ENCODE data around the gene JMJD4.
"Not testable (repeated sequence)": the region's sequence is repeated elsewhere in the genome, so short reads cannot be mapped to it uniquely, and the experiment has no call there.

JMJD4 gene

DNA sequence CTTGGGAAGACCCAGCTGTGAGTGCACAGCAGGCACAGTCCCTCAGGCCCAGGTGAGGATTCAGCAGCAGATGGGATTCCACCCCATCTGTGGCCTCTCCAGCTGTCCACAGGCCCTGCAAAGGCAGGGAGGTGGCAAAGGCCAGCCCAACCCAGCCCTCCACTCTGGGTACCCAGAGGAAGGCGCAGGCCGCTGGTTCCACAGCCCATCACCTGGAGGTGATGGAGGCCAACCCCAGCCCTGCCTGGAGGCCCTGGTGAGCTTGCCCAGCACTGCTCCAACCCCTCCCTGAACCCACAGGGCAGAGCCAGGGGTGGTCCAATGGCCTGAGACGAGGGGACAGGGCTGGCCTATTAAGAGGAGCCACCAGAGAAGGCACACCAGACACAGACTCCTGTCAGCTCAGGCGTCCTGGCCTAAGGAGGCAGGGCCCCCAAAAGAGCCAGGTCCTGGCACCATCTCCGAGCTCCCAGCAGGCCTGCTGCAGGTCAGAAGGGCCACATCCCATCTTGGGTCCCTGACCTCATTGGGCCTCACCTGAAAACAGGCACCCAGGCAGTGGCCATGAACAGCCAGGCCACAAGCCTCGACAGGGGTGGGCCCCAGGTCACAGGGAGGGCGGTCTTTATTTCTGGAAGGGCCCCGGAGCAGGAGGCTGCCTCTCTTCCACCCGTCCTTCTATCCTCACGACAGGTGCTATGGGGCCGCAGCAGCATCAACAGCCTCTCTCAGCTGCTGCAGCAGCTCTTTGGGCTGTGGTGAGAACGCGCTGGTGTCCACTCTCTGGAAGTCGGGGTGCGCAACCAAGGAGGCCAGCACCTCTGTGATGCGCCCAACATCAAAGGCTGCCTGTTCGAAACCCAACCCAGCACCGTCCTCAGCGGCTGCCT lies 3.2 kb downstream of the JMJD4 start:
- no peak for DNase-seq (ENCODE audit: low read depth)

GRCh38 chr1:227731241-227731677 lies 3.8 kb downstream of the JMJD4 start:
- DNase-seq (ENCODE audit: low read depth): no peak

GRCh38 chr1:227730630-227731151 lies 4.4 kb downstream of the JMJD4 start:
- DNase-seq (ENCODE audit: low read depth): no peak

DNA sequence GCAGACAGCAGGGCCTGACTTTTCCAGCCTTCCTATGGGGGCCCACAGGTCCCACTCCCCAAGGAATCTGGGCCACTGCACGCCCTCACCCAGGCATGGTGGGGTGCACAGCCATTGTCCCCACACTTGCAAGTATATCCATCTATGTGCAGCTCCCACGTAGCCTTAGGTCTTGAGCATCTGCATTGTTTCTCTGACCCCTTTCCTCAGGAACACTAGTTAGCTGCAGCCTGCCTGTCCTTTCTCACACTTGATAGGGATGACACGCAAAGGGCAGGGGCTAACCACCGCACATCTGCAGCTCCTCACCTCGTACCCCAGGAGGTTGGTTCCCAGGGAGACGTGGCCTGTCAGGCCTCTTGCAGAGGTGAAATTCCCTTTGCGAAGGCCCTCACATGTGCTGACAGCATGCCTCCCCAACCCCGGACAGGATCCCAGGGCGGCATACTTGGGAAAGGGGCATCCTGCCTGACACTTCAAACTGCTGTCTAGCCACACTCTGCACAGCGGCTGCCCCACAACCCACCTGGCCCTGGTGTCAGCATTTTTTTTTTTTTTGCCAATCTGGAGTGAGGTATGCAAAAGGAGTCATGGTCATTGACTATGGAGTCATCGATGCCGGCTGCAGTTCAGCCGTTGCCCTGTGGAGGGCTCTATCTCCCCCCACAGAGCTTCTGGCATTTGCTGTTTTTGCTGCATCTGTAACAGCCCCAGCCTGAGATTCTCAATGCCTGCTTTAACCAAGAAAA lies 5.0 kb downstream of the JMJD4 start:
- DNase-seq (ENCODE audit: low read depth): no peak

DNA sequence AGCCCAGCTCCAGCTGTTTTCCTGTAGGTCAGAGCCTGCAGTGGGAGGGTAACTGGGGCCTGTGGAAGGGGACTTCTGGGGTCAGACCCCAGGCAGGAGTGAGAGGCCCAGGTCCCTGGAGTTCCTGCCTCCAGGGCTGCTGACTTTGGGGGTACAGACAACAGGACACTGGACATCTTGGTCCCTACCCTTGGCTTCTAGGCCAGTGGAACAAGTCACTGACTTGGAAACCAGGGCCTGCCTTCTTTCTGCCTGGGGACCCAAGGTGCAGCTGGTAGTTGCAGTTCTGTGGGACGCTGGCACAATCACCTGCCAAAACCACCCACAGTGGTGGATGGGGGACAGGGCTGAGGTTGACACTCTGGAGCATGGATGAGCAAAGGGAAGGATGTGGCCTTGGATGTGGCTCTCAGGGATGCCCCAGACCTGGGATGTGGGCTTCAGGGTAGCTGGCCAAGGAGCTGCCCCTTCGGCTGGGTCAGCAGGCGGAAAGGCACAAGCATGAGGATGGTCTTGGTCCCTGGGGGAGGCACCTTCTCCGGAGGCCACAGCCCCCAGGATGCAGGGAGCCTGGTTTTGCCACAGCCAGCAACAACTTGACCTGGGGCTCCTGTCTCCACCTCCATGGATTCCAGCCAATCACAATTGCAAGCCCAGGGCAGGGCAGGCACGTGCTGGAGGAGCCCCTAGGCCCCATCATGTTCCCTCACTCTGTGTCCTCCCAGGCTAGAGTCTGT lies 5.8 kb downstream of the JMJD4 start:
- no peak for DNase-seq (ENCODE audit: low read depth)

- no peak for DNase-seq (ENCODE audit: low read depth)
Observed at GRCh38 chr1:227728892-227729143, 6.3 kb downstream of the JMJD4 start.

GRCh38 chr1:227728059-227728891 lies 6.8 kb downstream of the JMJD4 start:
- DNase-seq (ENCODE audit: low read depth): peak; percentile 61

DNA sequence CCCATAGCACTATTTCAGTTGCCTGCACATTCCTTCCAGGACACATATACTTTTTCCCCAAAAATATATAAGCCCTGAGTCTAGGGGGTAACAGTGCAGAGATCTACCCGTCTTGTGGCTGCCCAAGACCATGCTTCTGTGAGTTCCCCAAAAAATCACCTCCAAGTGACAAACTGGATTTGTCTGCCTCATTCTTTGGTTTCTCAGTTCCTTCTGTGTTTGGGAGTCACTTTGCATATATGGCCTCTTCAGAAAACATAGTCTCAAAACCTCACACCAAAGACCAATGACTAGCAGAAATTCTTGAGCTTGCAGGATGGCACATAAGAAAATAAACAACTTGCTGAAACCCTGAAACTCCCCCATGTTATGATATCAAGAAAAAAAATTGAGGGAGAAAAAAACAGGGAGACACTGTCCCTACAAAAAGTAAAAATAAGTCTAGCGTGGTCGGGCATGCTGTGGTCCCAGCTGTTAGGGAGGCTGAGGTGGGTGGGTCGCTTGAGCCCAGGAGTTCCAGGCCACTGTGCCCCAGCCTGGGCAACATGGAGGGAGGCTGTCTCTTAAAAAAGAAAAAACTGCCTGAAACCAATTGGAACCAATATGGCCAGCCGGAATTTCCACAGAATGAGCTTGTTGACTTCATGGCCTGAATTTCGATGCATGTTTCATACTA lies 8.0 kb downstream of the JMJD4 start:
- no peak for DNase-seq (ENCODE audit: low read depth)

DNA sequence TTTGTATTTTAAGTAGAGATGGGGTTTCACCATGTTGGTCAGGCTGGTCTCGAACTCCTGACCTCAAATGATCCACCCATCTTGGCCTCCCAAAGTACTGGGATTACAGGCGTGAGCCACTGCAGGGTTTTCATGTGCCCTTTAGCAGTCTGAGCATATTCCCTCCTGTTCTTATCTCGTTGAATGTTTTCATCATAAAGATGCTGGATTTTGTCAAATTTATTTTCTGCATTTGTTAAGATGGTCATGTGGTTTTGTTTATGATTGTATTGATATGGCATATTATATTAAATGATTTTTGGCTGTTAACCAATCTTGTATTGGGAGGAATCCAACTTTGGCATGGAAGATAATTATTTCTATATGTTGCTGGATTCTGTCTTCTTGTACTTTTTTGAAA lies 8.8 kb downstream of the JMJD4 start:
- DNase-seq (ENCODE audit: low read depth): no peak

DNA sequence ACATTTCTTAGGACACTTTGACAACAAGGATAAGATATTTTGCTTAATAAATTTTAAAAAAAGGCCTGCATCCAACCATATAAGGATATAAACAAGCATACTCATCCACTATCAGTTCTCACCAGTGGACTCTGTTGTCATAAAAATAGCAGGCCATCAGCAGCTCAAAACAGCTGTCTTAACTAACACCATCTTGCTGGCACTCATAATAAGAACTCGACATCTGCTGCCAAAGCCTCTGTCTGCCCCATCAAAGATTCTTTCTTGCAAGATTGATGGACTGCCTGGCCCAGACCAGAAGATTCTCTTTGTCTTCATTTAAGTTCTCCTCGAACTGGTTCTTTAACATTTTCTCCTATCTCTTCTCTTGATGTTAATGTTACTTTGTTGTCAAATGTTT lies 10.1 kb downstream of the JMJD4 start:
- DNase-seq (ENCODE audit: low read depth): no peak

DNA sequence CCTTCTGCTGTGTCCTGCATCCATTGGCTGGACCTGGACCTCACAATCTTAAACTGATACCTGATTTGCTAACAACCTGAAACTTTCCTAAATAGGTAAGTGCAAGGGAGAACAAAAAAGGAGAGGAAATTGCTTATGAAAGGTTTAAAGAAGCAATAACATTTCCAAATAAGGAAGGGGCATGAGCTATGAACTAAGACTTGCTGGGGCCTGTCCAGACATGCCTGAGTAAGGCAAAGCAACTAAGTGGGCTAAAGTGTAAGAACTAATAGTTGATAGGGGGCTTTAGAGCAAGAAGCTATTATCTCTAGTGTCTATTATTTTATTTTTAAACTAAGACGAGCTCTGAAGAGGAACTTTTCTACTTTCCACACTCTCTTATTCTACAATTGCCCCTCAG lies 11.6 kb downstream of the JMJD4 start:
- no peak for DNase-seq (ENCODE audit: low read depth)

DNA sequence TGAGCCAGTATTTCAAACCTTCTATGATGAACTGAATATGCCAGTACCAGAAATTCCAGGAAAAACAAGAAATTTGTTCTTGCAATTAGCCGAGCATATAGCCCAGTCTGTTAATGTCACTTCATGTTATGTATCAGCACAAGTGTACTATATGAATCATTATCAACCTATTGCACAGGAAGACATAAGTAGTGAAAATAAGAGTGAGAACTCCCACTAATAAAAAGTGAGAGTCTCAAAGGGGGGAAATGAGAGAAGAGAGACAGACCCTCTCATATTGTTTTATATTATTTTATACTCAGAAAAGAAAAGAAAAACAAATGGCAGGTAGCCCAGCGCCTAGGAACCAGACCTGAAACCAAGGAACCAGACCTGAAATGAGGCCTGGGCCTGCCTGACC lies 16.2 kb downstream of the JMJD4 start:
- DNase-seq (ENCODE audit: low read depth): no peak

DNA sequence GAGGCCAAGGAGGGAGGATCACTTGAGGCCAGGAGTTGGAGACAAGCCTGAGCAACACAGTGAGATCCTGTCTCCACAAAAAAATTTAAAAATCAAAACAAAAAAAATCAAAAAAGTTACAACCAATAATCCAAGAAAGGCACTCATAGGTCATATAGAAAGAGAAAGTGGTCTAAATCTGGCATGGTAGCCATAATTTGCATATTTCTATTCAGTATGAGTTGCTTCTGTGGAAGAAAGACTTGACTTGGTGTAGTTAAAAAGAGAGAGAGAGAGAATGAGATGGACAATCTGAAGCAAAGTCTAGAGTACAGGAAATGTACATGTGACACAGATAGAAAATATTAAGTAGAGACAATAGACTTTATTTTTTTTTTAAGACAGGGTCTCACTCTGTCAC lies 22.5 kb downstream of the JMJD4 start:
- DNase-seq (ENCODE audit: low read depth): no peak

- DNase-seq (ENCODE audit: low read depth): not testable (repeated sequence)
Observed at GRCh38 chr1:227710474-227710873, 24.6 kb downstream of the JMJD4 start.

DNA sequence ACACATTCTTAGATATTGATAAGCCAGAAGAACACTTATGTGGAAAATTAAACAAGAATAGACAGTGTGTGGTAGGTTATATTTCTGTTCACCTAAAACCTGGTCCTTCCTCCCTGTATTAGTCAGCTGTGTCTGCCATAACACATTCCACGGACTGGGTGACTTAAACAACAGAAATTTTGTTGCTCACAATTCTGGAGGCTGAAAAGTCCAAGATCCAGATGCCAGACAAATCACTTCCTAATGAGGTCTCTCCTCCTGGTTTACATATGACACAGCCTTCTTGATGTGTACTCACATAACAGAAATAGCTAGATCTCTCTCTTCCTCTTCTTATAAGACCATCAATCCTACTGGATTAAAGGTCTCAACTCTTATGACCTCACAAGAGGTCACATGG lies 25.7 kb downstream of the JMJD4 start:
- no peak for DNase-seq (ENCODE audit: low read depth)

DNA sequence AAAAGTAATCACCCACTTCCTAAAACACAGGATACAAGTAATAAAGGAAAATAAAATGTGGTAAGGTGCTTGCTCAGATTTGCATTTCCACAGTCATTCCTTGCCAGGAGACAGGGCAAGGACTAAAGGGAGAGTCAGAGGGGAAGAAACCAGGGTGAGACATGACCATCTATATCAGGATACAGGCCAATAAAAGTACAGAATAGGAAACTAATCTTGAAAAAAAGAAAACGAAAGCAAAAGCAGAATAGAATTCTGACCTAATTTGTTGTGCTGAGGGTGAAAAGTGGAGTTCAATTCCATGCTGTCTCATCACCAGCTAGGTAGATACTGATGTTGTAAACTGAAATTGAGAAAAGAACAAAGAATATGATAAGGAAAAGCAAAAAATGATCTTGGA lies 27.3 kb downstream of the JMJD4 start:
- no peak for DNase-seq (ENCODE audit: low read depth)

GRCh38 chr1:227701631-227702030 lies 33.5 kb downstream of the JMJD4 start:
- not testable (repeated sequence) for DNase-seq (ENCODE audit: low read depth)

DNA sequence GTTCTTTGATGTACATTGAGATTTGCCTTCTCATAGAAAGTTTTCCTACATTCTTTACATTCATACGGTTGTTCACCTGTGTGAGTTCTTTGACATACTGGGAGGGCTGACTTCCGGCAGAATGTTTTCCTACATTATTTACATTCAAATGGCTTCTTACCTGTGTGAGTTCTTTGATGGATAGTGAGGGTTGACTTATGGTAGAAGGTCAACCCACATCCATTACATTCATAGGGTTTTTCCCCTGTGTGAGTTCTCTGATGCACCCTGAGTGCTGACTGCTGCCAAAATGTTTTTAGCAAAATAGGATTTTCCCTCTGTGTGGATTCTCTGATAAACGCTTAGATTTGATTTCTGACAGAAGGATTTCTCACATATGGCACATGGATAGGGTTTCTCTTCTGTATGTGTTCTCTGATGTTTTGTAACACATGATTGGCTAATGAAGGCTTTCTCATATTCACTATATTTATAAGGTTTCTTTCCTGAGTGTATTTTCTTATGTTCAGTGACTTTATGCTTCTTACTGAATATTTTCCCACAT lies 37.7 kb downstream of the JMJD4 start:
- no peak for DNase-seq (ENCODE audit: low read depth)

GRCh38 chr1:227685807-227686206 lies 49.3 kb downstream of the JMJD4 start:
- no peak for DNase-seq (ENCODE audit: low read depth)
